ENCODE measurements around the gene APBA1. TPM values are rescaled to one million over a fixed set of nuclear protein-coding genes. Genes with fewer than 3 reads are reported as not detected.

The APBA1 gene
- total and polyA plus RNA-seq, 11 donors: 0.61 to 6.2 (median 2.2) TPM

DNA sequence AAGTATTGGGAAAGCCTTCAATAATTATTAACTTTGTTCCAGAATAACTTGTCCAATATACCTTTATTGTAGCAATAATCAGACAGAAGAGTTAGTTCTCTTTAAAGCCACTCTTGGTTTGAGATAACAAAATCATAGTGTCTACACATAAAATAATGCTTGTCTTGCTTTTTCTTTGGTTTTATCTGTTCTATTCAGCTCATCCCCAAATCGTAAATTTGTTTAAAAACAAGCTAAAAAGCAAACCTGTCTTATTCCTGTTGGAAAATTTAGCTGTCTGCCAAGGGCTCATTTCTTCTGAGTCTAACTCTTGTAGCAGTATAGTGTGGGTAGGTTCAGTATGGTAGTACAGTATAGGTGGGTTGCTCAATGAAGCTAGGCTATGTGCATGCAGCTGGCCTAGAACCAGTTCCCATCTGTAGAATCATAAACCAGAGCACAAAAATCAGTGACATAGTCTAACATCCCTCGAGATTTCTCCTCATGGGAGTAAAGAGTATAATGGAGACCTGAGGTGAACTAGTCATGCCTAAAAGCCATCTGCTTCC is 17.9 kb upstream of the APBA1 start:
- intact Hi-C loops (cut with DNase I): no loop called here
- no peaks in the 10 kb centered on the region for H3K36me3 ChIP-seq
- no peak overlapping the region for H3K27ac ChIP-seq
- H3K27me3 ChIP-seq: no peaks in the 10 kb centered on the region
- ATAC-seq (no peak), DNase-seq (no peak)
- WGBS, 4 donors: 61 to 77% (median 67%) methylated on average over 2 of the region's 2 CpGs
- no peak overlapping the region for H3K4me3 ChIP-seq
- TF ChIP-seq CTCF (IDR thresholded peaks at IDR 0.05): no peak
- peaks cover 0 to 11% (median 0%) of the 10 kb centered on the region in 12 donors for H3K9me3 ChIP-seq
- H3K4me1 ChIP-seq: no peaks in the 10 kb centered on the region

DNA sequence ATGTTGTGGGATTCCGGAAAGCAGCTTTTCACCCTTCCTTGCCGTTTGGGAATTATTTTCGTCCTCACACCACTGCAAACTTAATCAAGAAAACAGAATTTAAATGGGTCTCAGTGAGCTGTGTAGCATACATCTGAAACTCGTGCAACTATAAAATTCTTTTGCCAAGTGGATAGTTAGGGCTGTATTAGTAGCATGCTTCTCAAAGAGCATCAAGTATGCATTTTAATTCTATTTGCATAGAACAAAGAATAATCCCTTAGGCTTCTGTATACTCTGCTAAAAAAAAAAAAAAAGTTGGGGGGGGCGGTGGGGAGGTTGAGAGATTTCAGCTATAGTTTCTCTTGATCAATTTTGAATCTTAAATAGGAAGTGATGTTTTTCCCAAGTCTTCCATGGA is 11.8 kb upstream of the APBA1 start:
- ATAC-seq: no peak
- 77 to 81% (median 79%) methylated on average over 5 of the region's 5 CpGs for WGBS, 4 donors
- no peak overlapping the region for H3K4me3 ChIP-seq
- DNase-seq: no peak
- no peaks in the 10 kb centered on the region for H3K4me1 ChIP-seq
- H3K9me3 ChIP-seq: no peaks in the 10 kb centered on the region
- no peak for TF ChIP-seq POLR2A (IDR thresholded peaks at IDR 0.05)
- H3K27ac ChIP-seq: no peak overlapping the region
- intact Hi-C loops (cut with DNase I): no loop called here
- no peaks in the 10 kb centered on the region for H3K36me3 ChIP-seq
- no peaks in the 10 kb centered on the region for H3K27me3 ChIP-seq

GRCh38 chr9:69678843-69679538 is 6.8 kb upstream of the APBA1 start:
- WGBS, 4 donors: 74 to 82% (median 79%) methylated on average over 4 of the region's 4 CpGs
- ATAC-seq (no peak), DNase-seq (no peak)
- H3K36me3 ChIP-seq: no peaks in the 10 kb centered on the region
- no peaks in the 10 kb centered on the region for H3K9me3 ChIP-seq
- no peaks in the 10 kb centered on the region for H3K27me3 ChIP-seq
- peaks cover 0 to 2% (median 0%) of the 10 kb centered on the region in 12 donors for H3K4me1 ChIP-seq
- TF ChIP-seq CTCF (IDR thresholded peaks at IDR 0.05) (no peak), POLR2A (IDR thresholded peaks at IDR 0.05) (no peak)
- intact Hi-C loops (cut with DNase I): loop anchor here in 6 of 10 donors (5.0 to 10.0 kb wide), 3 partner anchors 196 to 254 kb away; no protein-coding TSS in a partner anchor
- H3K4me3 ChIP-seq: no peak overlapping the region
- no peak overlapping the region for H3K27ac ChIP-seq

DNA sequence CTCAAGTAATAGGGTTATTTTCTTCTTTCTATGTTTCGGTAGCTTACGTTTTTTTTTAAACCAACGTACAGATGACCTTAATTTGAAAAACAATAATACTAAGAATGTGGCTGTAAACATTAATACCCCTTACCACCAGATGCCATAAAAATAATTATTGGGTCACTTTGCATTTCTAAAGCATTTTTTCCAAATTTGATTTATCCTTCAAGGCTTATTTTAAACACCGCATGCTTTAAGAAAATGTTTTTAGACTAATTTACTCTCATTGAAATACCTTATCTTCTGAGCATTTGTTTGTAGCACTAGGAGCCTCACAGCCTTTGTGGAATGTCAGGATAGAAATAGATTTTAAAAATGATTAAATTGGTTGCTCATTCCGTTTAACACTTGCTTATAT is 5.8 kb upstream of the APBA1 start:
- WGBS, 4 donors: 85 to 89% (median 87%) methylated on average over 5 of the region's 5 CpGs
- ATAC-seq (no peak), DNase-seq (no peak)
- TF ChIP-seq POLR2A (IDR thresholded peaks at IDR 0.05): no peak
- TF ChIP-seq CTCF (IDR thresholded peaks at IDR 0.05): no peak
- Histone ChIP-seq H3K27me3 (no peaks in the 10 kb centered on the region), H3K4me3 (no peak overlapping the region), H3K36me3 (no peaks in the 10 kb centered on the region), H3K9me3 (no peaks in the 10 kb centered on the region), H3K27ac (no peak overlapping the region), H3K4me1 (peaks cover 0 to 12% (median 5%) of the 10 kb centered on the region in 12 donors)
- intact Hi-C loops (cut with DNase I): loop anchor here in 6 of 10 donors (5.0 to 10.0 kb wide), 3 partner anchors 197 to 253 kb away; no protein-coding TSS in a partner anchor

Data from heart left ventricle (tissue), 16 donors.